Mesothelial cell of epicardium (in vitro differentiated cells): ENCODE results near the gene CHD1. TPM values are rescaled to one million over a fixed set of nuclear protein-coding genes. Genes with fewer than 3 reads are reported as not detected.

Experiments used
- DNase-seq, 2 experiments: peaks; one replicate each; pipeline ENCODE4 v3.0.0; 2021; ENCODE audit warnings: low spot score in 2 of 2; ENCODE audit not compliant: unreplicated experiment in 2 of 2
- H3K27ac Mint-ChIP-seq: 2 replicates; pipeline ENCODE4 v1.8.0; 2021; ENCODE audit warnings: mixed read lengths
- H3K27me3 Mint-ChIP-seq: 2 replicates; pipeline ENCODE4 v1.8.0; 2021; ENCODE audit warnings: low read depth, mixed read lengths
- H3K36me3 Mint-ChIP-seq: 2 replicates; pipeline ENCODE4 v1.8.0; 2021; ENCODE audit warnings: mixed read lengths
- H3K4me1 Mint-ChIP-seq: 2 replicates; pipeline ENCODE4 v1.8.0; 2021; ENCODE audit warnings: mixed read lengths
- H3K4me3 Mint-ChIP-seq: 2 replicates; pipeline ENCODE4 v1.8.0; 2021; ENCODE audit warnings: mild to moderate bottlenecking, moderate library complexity, mixed read lengths
- H3K9me3 Mint-ChIP-seq: 2 replicates; pipeline ENCODE4 v1.8.0; 2021; ENCODE audit warnings: mixed read lengths
- CTCF ChIP-seq: fragments of 200-600 bp; sonication (generic); IDR thresholded peaks from one replicate; pipeline ENCODE4 v1.5.0; 2021; ENCODE audit warnings: antibody characterized with exemption; ENCODE audit not compliant: unreplicated experiment
- total RNA-seq: library from RNA; stranded (reverse); gene quantifications from 3 replicates; pipeline ENCODE4 v1.2.1, GENCODE V29; 2021

The CHD1 gene
- total RNA-seq, 1 donor from 2014 or later = 47.8 TPM

DNA sequence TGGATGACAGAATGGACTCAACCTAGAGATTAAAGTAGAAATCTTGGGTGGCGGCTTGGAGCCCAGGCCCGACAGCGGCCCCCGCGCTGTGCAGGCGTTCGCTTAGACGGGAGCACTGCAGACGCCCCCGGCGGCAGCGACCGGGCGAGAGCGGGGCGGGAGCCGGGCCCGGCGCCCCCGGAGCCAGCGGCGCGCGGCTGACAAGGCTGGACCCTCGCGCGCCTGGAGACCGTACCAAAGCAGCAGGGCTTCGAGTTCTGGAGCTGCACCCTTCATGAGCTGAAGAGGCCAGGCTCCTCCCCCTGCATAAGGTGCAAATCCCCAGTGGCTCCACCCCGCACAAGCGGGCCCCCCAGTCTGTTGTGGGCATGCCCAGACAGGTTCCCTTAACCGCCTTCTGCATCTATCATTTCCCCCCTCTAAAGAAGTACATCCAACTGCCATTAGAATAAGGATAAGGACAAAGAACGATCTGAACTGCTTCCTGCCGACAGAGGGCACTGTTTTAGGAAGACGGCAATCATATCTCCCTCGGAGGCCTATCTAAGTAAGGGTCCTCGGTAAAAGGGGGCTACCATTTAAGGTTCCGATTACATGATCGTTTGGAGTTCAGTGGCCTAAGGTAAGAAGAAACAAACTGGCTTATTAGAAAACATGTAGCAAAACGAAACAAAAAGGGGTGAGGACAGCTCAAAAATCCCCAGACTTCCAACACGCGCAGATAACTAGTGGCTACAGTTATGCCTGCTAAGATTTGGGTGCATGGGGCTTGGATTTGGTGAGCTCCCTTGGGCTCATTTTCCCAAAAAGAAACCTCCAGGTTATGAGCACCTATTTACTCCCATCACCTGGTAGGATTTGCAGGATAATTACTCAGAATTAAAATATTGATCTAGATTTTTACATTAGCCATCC, 89.1 kb downstream of the CHD1 start:
- Mint-ChIP-seq H3K27ac (no peak overlapping the region), H3K36me3 (peaks cover 2% of the 10 kb centered on the region), H3K4me1 (no peaks in the 10 kb centered on the region), H3K4me3 (no peak overlapping the region), H3K27me3 (no peaks in the 10 kb centered on the region), H3K9me3 (peaks cover 9% of the 10 kb centered on the region)
- DNase-seq = no peak
- TF ChIP-seq CTCF = no peak

GRCh38 chr5:98836175-98836574, 92.6 kb downstream of the CHD1 start:
- no peaks in the 10 kb centered on the region for H3K36me3 Mint-ChIP-seq

GRCh38 chr5:98827588-98828284, 101.1 kb downstream of the CHD1 start:
- no peak for DNase-seq
- no peaks in the 10 kb centered on the region for H3K9me3 Mint-ChIP-seq
- no peaks in the 10 kb centered on the region for H3K36me3 Mint-ChIP-seq
- H3K4me1 Mint-ChIP-seq = no peaks in the 10 kb centered on the region
- H3K27ac Mint-ChIP-seq = no peak overlapping the region
- no peak for TF ChIP-seq CTCF
- H3K4me3 Mint-ChIP-seq = no peak overlapping the region
- no peaks in the 10 kb centered on the region for H3K27me3 Mint-ChIP-seq

More at GRCh38 chr5:98836175-98836574, 92.6 kb downstream of the CHD1 start:
- Mint-ChIP-seq H3K4me1 (peaks cover 2% of the 10 kb centered on the region), H3K27ac (no peak overlapping the region), H3K27me3 (no peaks in the 10 kb centered on the region), H3K4me3 (no peak overlapping the region), H3K9me3 (no peaks in the 10 kb centered on the region)
- TF ChIP-seq CTCF = no peak
- DNase-seq = no peak

DNA sequence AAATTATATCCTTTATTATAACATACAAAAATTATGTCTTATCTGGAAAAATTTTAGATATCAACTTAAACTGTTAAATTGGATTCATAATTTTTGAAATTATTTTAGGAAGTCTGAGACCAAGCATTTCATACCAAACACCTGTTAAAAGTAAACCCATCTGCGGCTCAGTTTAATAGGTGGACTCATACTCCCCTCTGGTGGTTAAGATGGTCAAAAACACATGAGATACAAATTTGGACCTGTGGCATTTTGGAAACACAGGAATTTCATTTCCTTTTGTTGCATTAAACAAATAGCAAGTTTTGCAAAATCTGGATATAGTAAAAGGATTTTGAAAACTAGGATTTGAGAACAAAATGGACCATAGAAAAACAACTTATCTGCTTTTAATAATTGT, 101.6 kb downstream of the CHD1 start:
- H3K4me3 Mint-ChIP-seq = no peak overlapping the region
- peaks cover under 1% of the 10 kb centered on the region for H3K36me3 Mint-ChIP-seq
- H3K9me3 Mint-ChIP-seq = no peaks in the 10 kb centered on the region
- peak; percentile 71 for TF ChIP-seq CTCF
- no peak overlapping the region for H3K27ac Mint-ChIP-seq
- no peaks in the 10 kb centered on the region for H3K27me3 Mint-ChIP-seq
- no peak for DNase-seq
- no peaks in the 10 kb centered on the region for H3K4me1 Mint-ChIP-seq

DNA sequence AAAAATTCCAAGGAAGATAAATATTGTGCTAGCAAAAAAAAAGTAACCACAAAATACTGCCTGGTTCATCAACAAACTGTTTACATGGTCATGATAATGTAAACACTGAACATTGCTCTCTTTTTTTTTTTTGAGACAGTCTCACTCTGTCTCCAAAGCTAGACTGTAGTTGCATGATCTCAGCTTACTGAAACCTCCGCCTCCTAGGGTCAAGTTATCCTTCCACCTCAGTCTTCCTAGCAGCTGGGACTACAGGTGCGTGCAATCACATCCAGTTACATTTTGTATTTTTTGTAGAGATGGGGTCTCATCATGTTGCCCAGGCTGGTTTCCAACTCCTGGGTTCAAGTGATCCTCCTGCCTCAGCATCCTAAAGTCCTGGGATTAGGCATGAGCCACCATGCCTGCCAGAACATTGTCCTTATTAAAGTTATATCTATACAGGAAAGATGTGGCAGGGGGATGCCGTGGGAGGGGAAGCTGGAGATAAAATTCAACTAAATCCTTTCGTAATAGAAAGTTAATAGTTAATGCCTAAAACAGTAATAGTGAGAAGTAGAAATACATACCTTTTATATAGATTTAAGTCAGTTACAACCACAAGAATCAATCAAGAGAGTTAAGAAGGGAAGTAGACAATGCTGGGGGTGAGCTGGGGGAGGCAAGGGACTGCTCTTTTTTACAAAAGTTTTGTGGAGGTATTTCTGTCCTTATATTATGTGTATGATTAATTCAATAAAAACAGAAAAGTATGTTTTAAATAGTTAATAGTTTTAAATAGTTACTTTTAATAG, 103.0 kb downstream of the CHD1 start:
- H3K4me1 Mint-ChIP-seq = no peaks in the 10 kb centered on the region
- H3K4me3 Mint-ChIP-seq = no peak overlapping the region
- TF ChIP-seq CTCF = no peak
- H3K27me3 Mint-ChIP-seq = no peaks in the 10 kb centered on the region
- no peak for DNase-seq
- H3K27ac Mint-ChIP-seq = no peak overlapping the region
- peaks cover 9% of the 10 kb centered on the region for H3K36me3 Mint-ChIP-seq
- peaks cover 7% of the 10 kb centered on the region for H3K9me3 Mint-ChIP-seq
